Measurements from ENCODE around the gene SLC41A2.
"Not testable (repeated sequence)": the region's sequence is repeated elsewhere in the genome, so short reads cannot be mapped to it uniquely, and the experiment has no call there.

The SLC41A2 gene

GRCh38 chr12:104958001-104958804 is at the start of gene SLC41A2:
Gene SLC41A2 (minus strand): TSS chr12:104958290. CDS start chr12:104928527, 29,763 bp downstream.
- DNase-seq, result peak; percentile 67

- DNase-seq, result no peak
These were observed 43.4 kb upstream of the SLC41A2 start for GRCh38 chr12:105001476-105001875.

GRCh38 chr12:104999347-104999685 is 41.2 kb upstream of the SLC41A2 start:
- DNase-seq, result no peak

- DNase-seq, result peak; percentile 90
These were observed 40.6 kb upstream of the SLC41A2 start for GRCh38 chr12:104998423-104999346.

GRCh38 chr12:104997541-104997940 is 39.5 kb upstream of the SLC41A2 start:
- no peak for DNase-seq

- DNase-seq, result no peak
These were observed 36.2 kb upstream of the SLC41A2 start for GRCh38 chr12:104994336-104994735.

- no peak for DNase-seq
These were observed 33.6 kb upstream of the SLC41A2 start for GRCh38 chr12:104991565-104992128.

GRCh38 chr12:104990950-104991349 is 32.9 kb upstream of the SLC41A2 start:
- DNase-seq, result no peak

- peak; percentile 94 for DNase-seq
These were observed 28.2 kb upstream of the SLC41A2 start, which contains the start of gene NOPCHAP1 for GRCh38 chr12:104986022-104986941. Gene NOPCHAP1 (plus strand): TSS chr12:104986316. CDS start chr12:104986353, 37 bp downstream.

GRCh38 chr12:104985206-104985605 is 27.1 kb upstream of the SLC41A2 start:
- DNase-seq, result no peak

GRCh38 chr12:104977688-104978087 is 19.6 kb upstream of the SLC41A2 start:
- DNase-seq, result not testable (repeated sequence)

- no peak for DNase-seq
These were observed 18.6 kb upstream of the SLC41A2 start for GRCh38 chr12:104976703-104977102.

- no peak for DNase-seq
These were observed 17.7 kb upstream of the SLC41A2 start for GRCh38 chr12:104975587-104976343.

- DNase-seq, result no peak
These were observed 16.7 kb upstream of the SLC41A2 start for GRCh38 chr12:104974626-104975290.

- no peak for DNase-seq
These were observed 15.2 kb upstream of the SLC41A2 start for GRCh38 chr12:104973250-104973649.

GRCh38 chr12:104971306-104971705 is 13.2 kb upstream of the SLC41A2 start:
- no peak for DNase-seq

GRCh38 chr12:104969343-104969742 is 11.3 kb upstream of the SLC41A2 start:
- DNase-seq, result no peak

GRCh38 chr12:104966677-104967076 is 8.6 kb upstream of the SLC41A2 start:
- no peak for DNase-seq

- DNase-seq, result no peak
These were observed 6.7 kb upstream of the SLC41A2 start for GRCh38 chr12:104964856-104965205.

- DNase-seq, result peak; percentile 70
These were observed 6.2 kb upstream of the SLC41A2 start for GRCh38 chr12:104964167-104964855.

All from NCI-H1092 treated with DMSO at 0.1 percent for 48 hours (cell line).